ENCODE measurements around the gene OBI1. TPM values are rescaled to one million over a fixed set of nuclear protein-coding genes. Genes with fewer than 3 reads are reported as not detected.

OBI1 gene
- total and polyA plus RNA-seq, 9 of the 15 experiments (the other 6 are each of a cell fraction or from before 2014, with no cell fraction given), result 8.7 to 18.4 (median 14.2) TPM

DNA sequence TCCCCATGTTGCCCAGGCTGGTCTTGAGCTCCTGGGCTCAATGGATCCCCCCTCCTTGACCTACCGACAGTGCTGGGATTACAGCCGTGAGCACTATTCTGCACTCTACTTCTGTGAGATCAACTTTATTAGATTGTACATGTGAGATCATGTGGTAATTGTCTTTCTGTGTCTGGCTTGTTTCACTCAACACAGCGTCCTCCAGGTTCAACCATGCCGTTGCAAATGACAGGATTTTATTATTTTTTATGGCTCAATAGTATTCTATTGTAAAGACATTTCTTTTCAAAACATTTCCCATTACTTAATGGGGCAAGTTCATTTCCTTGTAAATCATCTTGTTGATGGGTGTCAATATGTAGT is 1.5 kb upstream of the OBI1 start:
- Histone ChIP-seq H3K4me3 (no peak overlapping the region), H2AFZ (ENCODE audit: low read depth, low read length) (no peak overlapping the region), H3K9me3 (replicated peaks; ENCODE audit: control insufficient read depth, insufficient read depth, low read depth, low read length) (no peaks in the 10 kb centered on the region), H3K9me1 (ENCODE audit: control insufficient read depth, insufficient read depth, low read length) (no peaks in the 10 kb centered on the region), H3K36me3 (ENCODE audit: control insufficient read depth, insufficient read depth, low read length) (peaks cover 6% of the 10 kb centered on the region; the same call in 2 of the 3 replicates), H3K9ac (ENCODE audit: insufficient read depth in 1 of 2, low read depth in 2 of 2, low read length in 2 of 2) (no peak overlapping the region), H3K79me2 (ENCODE audit: control insufficient read depth, insufficient read depth, low read length) (peaks cover 34% of the 10 kb centered on the region), H3K4me2 (ENCODE audit: insufficient read depth, low read length) (no peak overlapping the region), H3K27me3 (ENCODE audit: control insufficient read depth in 2 of 2, insufficient read depth in 2 of 2, low read length in 2 of 2) (no peaks in the 10 kb centered on the region), H3K4me1 (replicated peaks in 1 of 2; ENCODE audit: control insufficient read depth in 2 of 2, insufficient read depth in 2 of 2, low read length in 2 of 2) (peaks cover 2 to 3% of the 10 kb centered on the region in 2 experiments; a peak in 3 of 5 replicates), H3K27ac (ENCODE audit: extremely low read depth, low read depth, low read length) (no peak overlapping the region), H4K20me1 (replicated peaks; ENCODE audit: control insufficient read depth, insufficient read depth, low read length) (0 out of 2 replicates have a peak, but pooled peaks cover 5% of the 10 kb centered on the region)
- ChIA-PET CTCF (ENCODE audit: low intra/inter-chr PET ratio) (no interaction called here), POLR2A (no interaction called here)
- TF ChIP-seq U2AF1 (optimal IDR thresholded peaks at IDR 0.05; ENCODE audit: low read depth, low read length) (no peak), FIP1L1 (IDR thresholded peaks at IDR 0.05; ENCODE audit: low read depth, low read length, poor library complexity, severe bottlenecking) (no peak), CTCFL (IDR thresholded peaks at IDR 0.05; ENCODE audit: borderline replicate concordance, insufficient read depth, low read depth, low read length, poor library complexity, severe bottlenecking) (no peak), CHCHD3 (CRISPR knock-in tag; IDR thresholded peaks at IDR 0.05) (no peak), RNF2 (IDR thresholded peaks at IDR 0.05) (no peak), PTRF (tag; IDR thresholded peaks at IDR 0.05) (no peak), ZNF280B (CRISPR knock-in tag; IDR thresholded peaks at IDR 0.05) (no peak), HSF4 (CRISPR knock-in tag; IDR thresholded peaks at IDR 0.05; ENCODE audit: borderline replicate concordance) (no peak), SP1 (CRISPR knock-in tag; IDR thresholded peaks at IDR 0.05) (no peak), TOE1 (IDR thresholded peaks at IDR 0.05; ENCODE audit: borderline replicate concordance) (no peak), TOE1 (CRISPR knock-in tag; IDR thresholded peaks at IDR 0.05; ENCODE audit: borderline replicate concordance, low read depth) (no peak), SMC3 (conservative IDR thresholded peaks at IDR 0.05; ENCODE audit: insufficient read depth, low read depth, low read length) (no peak), ZNF766 (CRISPR knock-in tag; conservative IDR thresholded peaks at IDR 0.05) (no peak), ZC3H4 (CRISPR knock-in tag; IDR thresholded peaks at IDR 0.05; ENCODE audit: borderline replicate concordance) (no peak), BRD9 (IDR thresholded peaks at IDR 0.05; ENCODE audit: low read depth, partially characterized antibody) (no peak), SOX6 (IDR thresholded peaks at IDR 0.05) (no peak), U2AF2 (optimal IDR thresholded peaks at IDR 0.05; ENCODE audit: low read depth, low read length) (no peak), CBX1 (IDR thresholded peaks at IDR 0.05; ENCODE audit: low read depth) (no peak)
- intact Hi-C loops (cut with micrococcal nuclease), result no loop called here
- BruUV-seq (replicated peaks), result no TSS peak
- FAIRE-seq, result no peak
- no peak for ATAC-seq
- DNase-seq (ENCODE audit: extremely low read depth in 1 of 4, low spot score in 3 of 4), result no peak
- in situ Hi-C loops (cut with MboI), result no loop called here
- 55% methylated on average over 4 of the region's 4 CpGs for WGBS (ENCODE audit: insufficient coverage, low coverage, missing lambda C conversion rate)

All from K562 (cell line).